ENCODE measurements around the gene TTLL8.
"Not testable (repeated sequence)": the region's sequence is repeated elsewhere in the genome, so short reads cannot be mapped to it uniquely, and the experiment has no call there.

Gene TTLL8

GRCh38 chr22:50058061-50058905, at the start of gene TTLL8:
Gene TTLL8 (minus strand): TSS chr22:50058298.
- no peak for DNase-seq (ENCODE audit: low spot score)

- no peak for DNase-seq (ENCODE audit: low spot score)
These were observed 49.4 kb upstream of the TTLL8 start for GRCh38 chr22:50107529-50107928.

DNA sequence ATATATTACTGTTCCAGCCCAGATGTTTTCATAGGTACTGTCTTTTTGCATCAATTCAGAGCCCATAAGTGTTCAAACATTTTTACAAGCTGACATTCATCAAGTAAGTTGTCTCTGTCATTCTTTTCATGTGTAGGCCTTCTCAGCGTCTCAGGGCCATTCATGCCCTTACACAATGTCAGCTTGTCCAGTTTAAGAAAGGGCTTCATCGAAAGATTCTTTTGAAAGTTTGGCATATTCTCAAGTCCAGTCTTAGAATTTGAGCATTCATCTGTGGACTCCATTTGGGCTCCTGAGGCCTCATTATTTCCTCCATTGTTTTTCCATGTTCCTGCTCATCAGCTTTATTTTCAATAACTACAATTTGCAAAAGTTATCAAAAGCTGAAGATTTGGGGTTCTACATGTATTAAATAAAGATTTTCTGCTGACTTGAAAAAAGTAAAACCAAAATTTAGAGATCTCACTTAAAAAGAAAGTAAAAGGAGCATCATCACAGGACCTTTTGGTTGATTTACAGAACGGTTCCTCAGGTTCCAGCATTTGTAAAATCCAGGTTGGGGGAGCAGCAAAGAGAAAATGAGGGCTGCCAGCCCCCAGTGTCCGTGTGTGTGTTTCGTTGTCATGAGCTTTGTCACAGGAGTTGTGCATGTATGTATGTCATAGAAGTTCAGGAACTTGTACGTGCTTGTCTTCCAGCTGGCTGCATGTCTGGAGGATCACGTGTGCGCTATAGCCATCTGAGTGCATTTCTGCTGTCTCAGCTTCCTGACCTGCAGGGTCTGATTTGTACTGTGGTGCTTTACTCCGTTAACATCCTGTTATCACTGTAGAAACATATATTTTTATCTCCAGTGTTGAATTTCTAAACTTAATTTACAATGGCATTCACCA, 47.4 kb upstream of the TTLL8 start:
- DNase-seq (ENCODE audit: low spot score), result no peak

DNA sequence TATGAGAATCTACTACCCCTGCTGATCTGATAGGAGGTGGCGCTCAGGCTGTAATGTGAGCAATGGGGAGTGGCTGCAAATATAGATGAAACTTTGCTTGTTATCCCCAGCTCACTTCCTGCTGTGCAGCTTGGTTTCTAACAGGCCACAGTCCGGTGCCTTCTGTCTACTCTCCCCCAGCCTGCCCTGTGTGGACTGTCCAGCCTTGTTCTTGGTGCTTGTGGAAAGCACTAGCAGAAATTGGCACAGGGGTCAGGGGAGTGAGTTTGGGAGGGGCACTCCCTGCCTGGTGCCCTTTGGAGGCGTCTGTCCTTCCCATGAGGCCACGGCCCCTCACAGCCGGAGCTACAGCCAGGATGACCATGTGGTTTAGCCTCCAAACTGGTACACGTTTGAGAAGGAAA, 46.0 kb upstream of the TTLL8 start:
- no peak for DNase-seq (ENCODE audit: low spot score)

- DNase-seq (ENCODE audit: low spot score), result no peak
These were observed 44.8 kb upstream of the TTLL8 start for GRCh38 chr22:50102946-50103345.

DNA sequence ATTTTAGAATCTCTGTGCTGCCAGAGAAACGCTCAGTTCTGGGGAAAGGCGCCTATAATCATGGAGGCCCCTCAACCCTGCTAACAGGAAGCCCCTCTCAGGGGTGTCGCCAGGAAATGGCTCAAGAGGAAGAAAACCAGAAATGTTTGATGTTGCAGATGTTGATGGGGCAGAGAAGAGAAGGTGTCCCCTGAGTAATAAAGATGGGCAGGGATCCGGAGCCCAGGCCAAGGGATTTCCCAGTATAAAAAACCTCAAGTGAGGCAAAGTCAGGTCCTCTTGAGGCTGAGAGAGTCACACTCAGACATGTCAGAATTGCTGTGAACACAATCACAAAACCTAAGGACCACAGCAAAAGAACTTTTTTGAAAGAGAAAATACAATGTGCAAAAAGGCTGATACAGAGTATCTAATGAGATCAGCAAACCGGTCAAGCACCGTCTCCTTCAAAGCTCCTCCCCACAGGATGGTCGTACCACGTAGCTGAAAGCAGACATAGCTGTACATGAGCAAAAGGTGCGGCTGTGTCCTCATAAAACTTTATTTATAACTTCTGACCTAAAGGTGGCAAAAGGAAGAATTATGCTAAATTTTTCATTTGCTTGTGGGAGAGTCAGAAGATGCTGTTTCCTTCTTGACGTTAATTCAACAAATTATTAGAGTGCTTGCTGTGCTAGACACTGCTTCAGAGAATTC, 43.9 kb upstream of the TTLL8 start:
- no peak for DNase-seq (ENCODE audit: low spot score)

GRCh38 chr22:50098052-50098451, 40.0 kb upstream of the TTLL8 start:
- DNase-seq (ENCODE audit: low spot score), result no peak

DNA sequence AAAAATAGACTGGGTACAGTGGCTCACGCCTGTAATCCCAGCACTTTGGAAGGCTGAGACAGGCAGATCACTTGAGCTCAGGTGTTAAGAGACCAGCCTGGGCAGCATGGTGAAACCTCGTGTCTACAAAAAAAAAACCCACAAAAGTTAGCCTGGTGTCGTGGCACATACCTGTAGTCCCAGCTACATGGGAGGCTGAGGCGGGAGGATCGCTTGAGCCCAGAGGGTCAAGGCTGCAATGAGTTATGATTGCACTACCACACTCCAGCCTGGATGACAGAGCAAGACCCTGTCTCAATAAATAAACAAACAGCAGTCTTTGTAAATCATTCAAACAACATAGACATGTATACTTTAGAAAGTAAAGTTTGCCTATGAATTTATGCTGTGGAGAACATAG, 34.2 kb upstream of the TTLL8 start:
- no peak for DNase-seq (ENCODE audit: low spot score)

DNA sequence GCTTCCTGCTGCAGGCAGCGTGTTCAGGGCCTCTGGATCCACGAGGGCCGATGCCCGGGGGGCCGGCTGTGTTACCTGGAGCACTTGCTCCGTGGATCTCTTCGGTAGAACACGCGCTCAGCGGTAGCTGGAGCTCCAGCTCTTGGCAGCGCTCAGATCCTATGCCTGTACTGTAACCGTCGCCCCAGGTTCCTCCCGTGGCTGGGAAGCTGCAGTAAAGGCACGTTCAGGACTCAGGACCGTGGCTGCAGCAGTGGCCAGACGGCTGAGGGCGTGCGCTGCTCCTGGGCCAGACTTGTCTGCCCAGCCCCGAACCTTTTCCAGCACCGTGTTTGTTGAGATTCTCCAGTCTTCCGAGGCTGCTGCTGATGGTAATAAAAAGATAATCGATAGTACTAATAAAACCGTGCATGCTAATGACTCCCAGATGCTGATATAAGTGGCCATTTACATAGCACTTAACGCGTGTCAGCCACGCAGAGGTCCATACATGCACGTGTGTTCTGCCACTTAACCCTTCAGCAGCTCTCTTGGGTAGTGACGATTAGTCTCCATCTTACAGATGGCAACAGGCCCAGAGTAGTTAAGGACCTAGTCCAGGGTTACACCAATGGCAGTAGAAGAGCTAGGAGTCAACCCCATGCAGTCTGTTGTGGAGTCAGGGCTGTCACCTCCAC, 33.1 kb upstream of the TTLL8 start:
- no peak for DNase-seq (ENCODE audit: low spot score)

- no peak for DNase-seq (ENCODE audit: low spot score)
These were observed 32.3 kb upstream of the TTLL8 start for GRCh38 chr22:50090412-50090714.

GRCh38 chr22:50089682-50090411, 31.7 kb upstream of the TTLL8 start, which contains the start of gene MOV10L1:
Gene MOV10L1 (plus strand): TSS chr22:50090006. CDS start chr22:50090089, 83 bp downstream.
- no peak for DNase-seq (ENCODE audit: low spot score)

DNA sequence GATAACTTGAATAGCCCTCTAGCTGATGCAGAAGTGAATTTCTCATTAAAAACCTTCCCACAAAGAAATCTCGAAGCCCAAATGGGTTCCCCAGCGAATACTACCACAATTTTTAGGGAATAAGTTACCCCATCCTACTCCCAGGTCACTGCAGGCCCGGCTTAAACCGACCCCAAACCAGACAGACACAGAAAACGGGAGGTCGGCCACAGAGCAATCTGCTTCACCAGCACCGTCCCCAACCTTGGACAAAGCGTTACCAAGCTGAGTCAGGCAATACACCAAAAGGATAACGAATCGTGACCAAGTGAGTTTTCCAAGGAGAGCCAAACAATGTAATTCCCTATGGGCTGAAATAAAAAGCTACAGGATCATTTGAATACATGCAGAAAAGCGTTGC, 31.1 kb upstream of the TTLL8 start:
- DNase-seq (ENCODE audit: low spot score), result no peak

DNA sequence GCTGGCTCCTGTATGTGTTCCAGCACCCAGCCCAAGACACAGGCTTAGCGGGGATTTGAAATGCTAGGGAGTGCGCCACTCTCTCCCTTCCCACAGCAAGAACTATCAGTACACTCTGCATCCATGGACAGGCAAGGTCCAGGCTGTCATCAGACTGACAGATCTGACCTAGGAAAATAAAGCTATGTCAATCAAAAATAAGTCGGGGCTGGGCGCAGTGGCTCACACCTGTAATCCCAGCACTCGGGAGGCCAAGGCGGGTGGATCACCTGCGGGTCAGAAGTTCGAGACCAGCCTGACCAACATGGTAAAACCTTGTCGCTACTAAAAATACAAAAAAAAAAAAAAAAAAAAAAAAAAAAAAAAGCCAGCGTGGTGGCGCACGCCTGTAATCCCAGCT, 30.0 kb upstream of the TTLL8 start:
- no peak for DNase-seq (ENCODE audit: low spot score)

DNA sequence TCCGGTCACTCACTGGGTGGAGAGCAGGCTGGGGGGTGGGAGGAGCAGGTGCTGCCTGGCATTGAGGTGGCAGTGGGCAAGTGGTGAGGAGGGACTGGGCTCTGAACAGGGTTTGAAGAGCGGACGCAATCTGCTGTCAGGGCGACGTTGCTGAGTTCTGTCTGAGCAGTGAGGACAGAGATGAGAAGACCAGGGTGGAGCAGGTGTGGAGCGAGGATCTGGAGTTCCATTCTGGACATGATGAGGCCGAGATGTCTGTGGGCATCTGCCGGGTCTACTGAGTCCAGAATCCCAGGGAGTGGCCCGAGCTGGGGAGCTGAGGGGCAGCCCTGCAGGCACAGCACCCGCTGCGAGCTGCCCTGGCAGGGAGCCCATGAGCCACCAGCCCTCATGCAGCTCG, 29.5 kb upstream of the TTLL8 start:
- no peak for DNase-seq (ENCODE audit: low spot score)

DNA sequence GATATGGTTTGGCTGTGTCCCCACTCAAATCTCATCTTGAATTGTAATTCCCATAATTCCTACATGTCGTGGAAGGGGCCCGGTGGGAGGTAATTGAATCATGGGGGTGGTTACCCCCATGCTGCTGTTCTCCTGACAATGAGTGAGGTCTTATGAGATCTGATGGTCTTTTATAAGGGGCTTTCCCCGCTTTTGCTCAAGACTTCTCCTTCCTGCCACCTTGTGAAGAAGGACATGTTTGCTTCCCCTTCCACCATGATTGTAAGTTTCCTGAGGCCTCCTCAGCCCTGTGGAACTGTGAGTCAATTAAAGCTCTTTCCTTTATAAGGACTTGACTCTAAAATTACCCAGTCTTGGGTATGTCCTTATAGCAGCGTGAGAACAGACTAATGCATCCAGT, 28.9 kb upstream of the TTLL8 start:
- DNase-seq (ENCODE audit: low spot score), result not testable (repeated sequence)

DNA sequence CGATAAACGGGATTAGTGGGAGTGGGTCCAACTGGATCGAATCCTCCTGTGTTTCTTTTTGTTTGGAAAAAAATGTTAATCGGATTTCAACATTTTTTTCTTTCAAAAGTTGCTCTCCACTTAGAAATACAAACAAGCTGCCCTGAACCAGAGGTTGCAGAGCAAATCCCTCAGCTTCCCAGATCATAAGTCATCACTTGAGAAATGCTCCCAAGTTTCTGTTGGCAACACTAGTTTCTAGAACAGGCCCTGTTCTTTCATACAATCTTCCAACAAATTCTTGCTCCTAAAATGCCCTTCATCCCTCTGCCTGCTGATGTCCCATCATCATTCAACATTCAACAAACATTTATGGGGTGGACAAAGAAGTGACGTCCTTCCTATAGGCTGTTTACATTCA, 28.4 kb upstream of the TTLL8 start:
- DNase-seq (ENCODE audit: low spot score), result no peak

DNA sequence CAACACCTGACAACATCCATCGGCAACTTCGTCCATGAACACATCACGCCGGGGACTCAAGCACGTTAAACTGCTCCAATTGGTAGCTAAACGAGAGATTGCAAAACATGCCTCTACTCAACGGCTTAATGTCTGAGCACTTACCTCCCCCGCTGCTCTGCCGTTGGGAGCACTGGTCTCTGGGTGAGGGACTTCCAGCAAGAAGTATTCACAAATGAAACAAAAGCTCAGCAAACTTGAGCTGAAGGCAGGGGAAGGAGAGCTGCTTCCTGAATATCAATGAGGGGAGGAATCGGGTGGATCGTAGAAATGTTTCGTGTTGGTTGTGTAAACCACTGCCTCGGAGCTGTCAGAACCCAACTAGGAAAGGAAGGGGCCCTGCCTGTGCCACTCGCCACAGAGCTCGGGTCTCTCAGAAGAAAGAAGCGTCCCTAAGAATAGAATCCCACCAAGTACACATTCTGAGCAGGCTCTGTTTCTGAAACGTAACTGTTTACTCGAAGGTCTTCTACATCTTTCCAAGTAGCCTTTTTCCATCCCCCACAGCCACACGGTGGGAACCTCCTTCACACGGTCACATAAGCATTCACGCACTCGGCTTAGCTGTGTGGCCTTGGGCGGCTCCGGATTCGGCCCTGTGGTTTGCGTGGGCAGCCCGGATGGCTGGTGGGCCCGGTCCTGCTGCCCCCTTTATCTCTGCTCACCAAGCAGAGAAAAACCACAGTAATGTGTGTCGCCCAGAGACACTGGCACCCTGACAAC, 27.3 kb upstream of the TTLL8 start, which contains the start of gene MLC1:
MLC1 (minus strand) TSS at position 216 of the 762 bp plus-strand sequence. CDS start 524 bp downstream, outside the sequence.
- DNase-seq (ENCODE audit: low spot score), result no peak

DNA sequence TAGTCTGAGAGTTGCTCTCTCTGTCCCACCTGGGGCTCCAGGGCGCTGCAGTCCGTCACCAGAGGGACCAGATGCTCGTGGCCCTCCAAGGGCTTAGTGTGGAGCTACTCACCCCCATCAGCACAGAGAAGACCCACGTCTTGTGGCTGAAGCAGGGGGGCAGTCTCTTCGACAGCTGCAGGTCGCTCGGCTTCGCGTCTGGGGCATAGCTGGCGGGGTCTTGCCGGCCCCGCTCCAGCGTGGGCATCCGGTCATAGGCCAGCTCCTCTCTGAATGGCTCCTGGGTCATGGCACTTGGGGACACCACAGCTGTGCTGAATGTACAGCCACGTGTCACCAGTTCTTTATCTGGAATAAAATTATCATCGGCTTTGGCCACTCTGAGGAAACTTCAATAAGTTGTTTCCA, 26.5 kb upstream of the TTLL8 start:
- DNase-seq (ENCODE audit: low spot score), result no peak

DNA sequence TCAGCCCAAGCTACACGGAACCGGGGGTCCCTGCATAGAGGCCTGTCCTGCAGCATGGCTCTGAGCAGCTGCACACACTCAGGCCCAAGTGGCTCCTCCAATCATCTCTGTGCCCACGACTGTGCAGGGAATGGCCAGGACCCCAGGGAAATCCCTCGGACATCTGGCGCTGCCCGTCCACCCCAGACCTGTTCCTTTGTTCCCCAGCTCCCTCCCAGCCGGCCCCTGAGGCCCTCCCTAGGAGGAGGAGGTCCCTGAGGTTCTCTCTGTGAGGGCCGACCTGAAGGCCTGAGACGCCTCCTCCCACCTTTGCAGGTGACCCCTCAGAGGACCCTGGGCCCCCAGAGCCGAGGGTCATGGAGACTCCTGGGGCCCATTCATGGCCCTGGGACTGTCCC, 26.0 kb upstream of the TTLL8 start:
- DNase-seq (ENCODE audit: low spot score), result no peak

- DNase-seq (ENCODE audit: low spot score), result no peak
These were observed 25.5 kb upstream of the TTLL8 start for GRCh38 chr22:50083462-50084079.
